Measurements from ENCODE around the gene COPS6. TPM values are rescaled to one million over a fixed set of nuclear protein-coding genes. Genes with fewer than 3 reads are reported as not detected.
"Not testable (repeated sequence)": the region's sequence is repeated elsewhere in the genome, so short reads cannot be mapped to it uniquely, and the experiment has no call there.

COPS6 gene
- total RNA-seq, 1 donor from 2014 or later, result 85.2 TPM

GRCh38 chr7:100126239-100126930 lies 37.6 kb downstream of the COPS6 start:
- DNase-seq (ENCODE audit: low spot score), result no peak

- DNase-seq (ENCODE audit: low spot score), result peak; percentile 96
Observed at GRCh38 chr7:100126931-100127865, 38.4 kb downstream of the COPS6 start, which contains the start of gene MBLAC1. MBLAC1 (plus strand) TSS chr7:100126967; CDS start chr7:100127396, 429 bp downstream.

- no peak for DNase-seq (ENCODE audit: low spot score)
Observed at GRCh38 chr7:100127866-100128636, 39.3 kb downstream of the COPS6 start.

GRCh38 chr7:100128637-100128963 lies 39.8 kb downstream of the COPS6 start:
- no peak for DNase-seq (ENCODE audit: low spot score)

- DNase-seq (ENCODE audit: low spot score), result not testable (repeated sequence)
Observed at GRCh38 chr7:100130220-100130607, 41.4 kb downstream of the COPS6 start.

- DNase-seq (ENCODE audit: low spot score), result peak; percentile 93
Observed at GRCh38 chr7:100130608-100131453, 42.1 kb downstream of the COPS6 start.

- DNase-seq (ENCODE audit: low spot score), result no peak
Observed at GRCh38 chr7:100132126-100132525, 43.4 kb downstream of the COPS6 start.

- DNase-seq (ENCODE audit: low spot score), result no peak
Observed at GRCh38 chr7:100132697-100133151, 44.0 kb downstream of the COPS6 start.

- DNase-seq (ENCODE audit: low spot score), result no peak
Observed at GRCh38 chr7:100137851-100138760, 49.3 kb downstream of the COPS6 start.

- DNase-seq (ENCODE audit: low spot score), result no peak
Observed at GRCh38 chr7:100141555-100141949, 52.8 kb downstream of the COPS6 start.

Small RNA genes within 50 kb of the gene (microRNA-seq; reads per million reads assigned to microRNA genes)
- gene MIR106B (ENCODE audit: borderline number of aligned reads), result 297 reads per million, percentile 66 among the genes with 10 or more reads in this experiment
- gene MIR25 (ENCODE audit: borderline number of aligned reads), result 142 reads per million, percentile 51 among the genes with 10 or more reads in this experiment
- 2,368 reads per million, percentile 83 among the genes with 10 or more reads in this experiment for gene MIR93 (ENCODE audit: borderline number of aligned reads)

Other genes with a start within 250 kb of the COPS6 start
- not detected for gene OR2AE1, start 211.9 kb upstream of the COPS6 start, total RNA-seq
- 21.2 TPM for gene TRIM4, start 169.4 kb upstream of the COPS6 start, total RNA-seq
- 0.61 TPM for gene GJC3, start 159.3 kb upstream of the COPS6 start, total RNA-seq
- gene AZGP1, start 112.9 kb upstream of the COPS6 start, total RNA-seq, result 76.2 TPM
- gene ZKSCAN1, start 73.4 kb upstream of the COPS6 start, total RNA-seq, result 58.9 TPM
- gene ZSCAN21, start 39.2 kb upstream of the COPS6 start, total RNA-seq, result 10.2 TPM
- gene ZNF3, start 7.2 kb upstream of the COPS6 start, total RNA-seq, result 16.8 TPM
- gene MCM7, start 12.4 kb downstream of the COPS6 start, total RNA-seq, result 22.7 TPM
- 7.5 TPM for gene AP4M1, start 12.7 kb downstream of the COPS6 start, total RNA-seq
- 27.7 TPM for gene TAF6, start 30.4 kb downstream of the COPS6 start, total RNA-seq
- 9.2 TPM for gene CNPY4, start 30.7 kb downstream of the COPS6 start, total RNA-seq
- 1.7 TPM for gene MBLAC1, start 38.0 kb downstream of the COPS6 start, total RNA-seq
- gene LAMTOR4, start 59.9 kb downstream of the COPS6 start, total RNA-seq, result 112 TPM
- 22.5 TPM for gene TRAPPC14, start 69.8 kb downstream of the COPS6 start, total RNA-seq
- gene GAL3ST4, start 79.6 kb downstream of the COPS6 start, total RNA-seq, result 1.7 TPM
- gene GPC2, start 88.4 kb downstream of the COPS6 start, total RNA-seq, result 1.2 TPM
- 0.45 TPM for gene STAG3, start 88.9 kb downstream of the COPS6 start, total RNA-seq
- not detected for gene PVRIG, start 131.0 kb downstream of the COPS6 start, total RNA-seq
- not detected for gene SPDYE3, start 218.7 kb downstream of the COPS6 start, total RNA-seq